Smooth muscle cell (in vitro differentiated cells): ENCODE data around the gene TBCK. TPM values are rescaled to one million over a fixed set of nuclear protein-coding genes. Genes with fewer than 3 reads are reported as not detected.

Experiments used
- DNase-seq: peaks from one replicate; lab custom pipeline; 2025; ENCODE audit not compliant: unreplicated experiment; lab: John Stamatoyannopoulos, UW
- H2AFZ ChIP-seq: fragments of 200-600 bp; sonication (generic); 2 replicates; pipeline ENCODE4 v1.6.0; 2016; ENCODE audit warnings: antibody characterized with exemption, low read depth, mild to moderate bottlenecking
- H3F3A ChIP-seq: fragments of 200-600 bp; sonication (generic); 2 replicates; pipeline ENCODE4 v1.6.0; 2017; ENCODE audit warnings: antibody characterized with exemption, low read depth
- H3K27ac ChIP-seq: fragments of 200-600 bp; sonication (generic); 2 replicates; pipeline ENCODE4 v1.5.1; 2016; ENCODE audit warnings: low read depth, mild to moderate bottlenecking
- H3K27me3 ChIP-seq: fragments of 200-600 bp; sonication (generic); 2 replicates; pipeline ENCODE4 v1.6.1; 2016; ENCODE audit warnings: low read depth, mild to moderate bottlenecking
- H3K36me3 ChIP-seq: fragments of 200-600 bp; sonication (generic); 2 replicates; pipeline ENCODE4 v1.5.1; 2016; ENCODE audit warnings: low read depth
- H3K4me1 ChIP-seq: fragments of 200-600 bp; sonication (generic); 2 replicates; pipeline ENCODE4 v1.5.1; 2016; ENCODE audit warnings: low read depth
- H3K4me2 ChIP-seq: fragments of 200-600 bp; sonication (generic); 2 replicates; pipeline ENCODE4 v1.6.0; 2016; ENCODE audit warnings: mild to moderate bottlenecking
- H3K4me3 ChIP-seq: fragments of 200-600 bp; sonication (generic); 2 replicates; pipeline ENCODE4 v1.5.1; 2016; ENCODE audit warnings: mild to moderate bottlenecking
- H3K79me2 ChIP-seq: fragments of 200-600 bp; sonication (generic); 2 replicates; pipeline ENCODE4 v1.6.0; 2016; ENCODE audit warnings: low read depth, mild to moderate bottlenecking
- H3K9ac ChIP-seq: fragments of 200-600 bp; sonication (generic); 2 replicates; pipeline ENCODE4 v1.6.0; 2016; ENCODE audit warnings: low read depth
- H3K9me3 ChIP-seq: fragments of 200-600 bp; sonication (generic); replicated peaks from 2 replicates; pipeline ENCODE4 v1.5.1; 2016; ENCODE audit warnings: low read depth
- H4K20me1 ChIP-seq: fragments of 200-600 bp; sonication (generic); 2 replicates; pipeline ENCODE4 v1.6.0; 2016; ENCODE audit warnings: low read depth
- CTCF ChIP-seq: fragments of 200-600 bp; sonication (generic); IDR thresholded peaks from 2 replicates; pipeline ENCODE4 v1.5.1; 2017; ENCODE audit warnings: borderline replicate concordance, mild to moderate bottlenecking, antibody characterized with exemption; ENCODE audit not compliant: insufficient read depth, poor library complexity, severe bottlenecking
- WGBS: methylation state at CpG from one replicate; pipeline ENCODE4 v1.1.7; 2016; ENCODE audit warnings: low lambda C conversion rate; 5-methylcytosine and 5-hydroxymethylcytosine counted together
- polyA plus RNA-seq: library from polyadenylated mRNA; unstranded; fragments of >200 nt; fragmentation: Nextera tagmentation; extraction: Ambion mirVana; gene quantifications from 2 replicates; pipeline ENCODE4 v1.2.1, GENCODE V29; 2016
- total RNA-seq: library from RNA; depleted of rRNA; stranded (reverse); fragments of >200 nt; gene quantifications from 2 replicates; pipeline ENCODE4 v1.2.3, GENCODE V29; 2014

Gene TBCK
- total and polyA plus RNA-seq, 2 experiments from 2014 or later = 10.0 to 28.1 TPM

- peak overlapping the region; percentile 30 for H3K4me3 ChIP-seq
- H3K4me1 ChIP-seq = peaks cover 6% of the 10 kb centered on the region
- H2AFZ ChIP-seq = no peak overlapping the region
- DNase-seq = no peak
- H3K9me3 ChIP-seq = no peaks in the 10 kb centered on the region
- no peak overlapping the region for H3K27ac ChIP-seq
- no peak for TF ChIP-seq CTCF
- no peak overlapping the region for H3K9ac ChIP-seq
- peak overlapping the region; percentile 72 for H3K4me2 ChIP-seq
- 21% methylated on average over 7 of the region's 7 CpGs for WGBS
- H3K27me3 ChIP-seq = no peaks in the 10 kb centered on the region
- H4K20me1 ChIP-seq = no peaks in the 10 kb centered on the region
- no peaks in the 10 kb centered on the region for H3K79me2 ChIP-seq
- H3F3A ChIP-seq = no peaks in the 10 kb centered on the region
- no peaks in the 10 kb centered on the region for H3K36me3 ChIP-seq
These were observed 317.6 kb downstream of the TBCK start for GRCh38 chr4:105998171-105999063.

- TF ChIP-seq CTCF = no peak
- Histone ChIP-seq H3K79me2 (no peaks in the 10 kb centered on the region), H3K9me3 (no peaks in the 10 kb centered on the region), H3K4me2 (peak overlapping the region; percentile 72), H2AFZ (no peak overlapping the region), H3K4me3 (no peak overlapping the region), H3K27ac (no peak overlapping the region), H3F3A (no peaks in the 10 kb centered on the region), H3K9ac (no peak overlapping the region), H3K4me1 (peaks cover 6% of the 10 kb centered on the region), H4K20me1 (no peaks in the 10 kb centered on the region), H3K36me3 (no peaks in the 10 kb centered on the region), H3K27me3 (no peaks in the 10 kb centered on the region)
- 30% methylated on average over 7 of the region's 7 CpGs for WGBS
- no peak for DNase-seq
These were observed 319.2 kb downstream of the TBCK start for GRCh38 chr4:105996845-105997244.

GRCh38 chr4:105994841-105995501 lies 321.0 kb downstream of the TBCK start:
- Histone ChIP-seq H3K4me2 (no peak overlapping the region), H4K20me1 (no peaks in the 10 kb centered on the region), H3K9me3 (no peaks in the 10 kb centered on the region), H3K9ac (no peak overlapping the region), H3F3A (no peaks in the 10 kb centered on the region), H3K27ac (no peak overlapping the region), H3K27me3 (no peaks in the 10 kb centered on the region), H3K36me3 (no peaks in the 10 kb centered on the region), H3K4me3 (no peak overlapping the region), H3K4me1 (peaks cover 6% of the 10 kb centered on the region), H2AFZ (no peak overlapping the region), H3K79me2 (no peaks in the 10 kb centered on the region)
- TF ChIP-seq CTCF = no peak
- no peak for DNase-seq
- 96% methylated on average over 5 of the region's 5 CpGs for WGBS
